Psoas muscle (tissue), 8 donors: ENCODE measurements around the gene DNAH10. TPM values are rescaled to one million over a fixed set of nuclear protein-coding genes. Genes with fewer than 3 reads are reported as not detected.

Source experiments
- ATAC-seq, 4 donors: fragments of 200-7000 bp; cut with Tn5 transposase; one replicate each; pipeline ENCODE4 v1.9.1; 2020; ENCODE audit warnings: moderate library complexity in 3 of 4, mild to moderate bottlenecking in 2 of 4
- DNase-seq, 2 donors: peaks; one replicate each; pipeline ENCODE4 v3.0.0-alpha.2; 2020
- H3K27ac ChIP-seq: fragments of 200-600 bp; one replicate; pipeline ENCODE4 v1.8.0; 2022
- H3K27me3 ChIP-seq, 3 donors: fragments of 200-600 bp in 1 of 3; one replicate each; pipeline versions ENCODE4 v1.6.1 to v1.8.0; 2013 to 2022; ENCODE audit warnings: low read length in 2 of 3, mild to moderate bottlenecking in 2 of 3, moderate library complexity in 1 of 3; ENCODE audit not compliant: insufficient read depth in 3 of 3
- H3K36me3 ChIP-seq, 2 donors: fragments of 200-600 bp in 1 of 2; one replicate each; pipeline versions ENCODE4 v1.6.1 to v1.8.0; 2013 to 2022; ENCODE audit warnings: low read depth in 1 of 2, mild to moderate bottlenecking in 1 of 2, moderate library complexity in 1 of 2; ENCODE audit not compliant: insufficient read depth in 1 of 2
- H3K4me1 ChIP-seq: fragments of 200-600 bp; one replicate; pipeline ENCODE4 v1.8.0; 2022
- H3K4me3 ChIP-seq: fragments of 200-600 bp; one replicate; pipeline ENCODE4 v1.8.0; 2022; ENCODE audit warnings: mild to moderate bottlenecking
- H3K9me3 ChIP-seq: fragments of 200-600 bp; one replicate; pipeline ENCODE4 v1.8.0; 2022
- CTCF ChIP-seq: fragments of 200-600 bp; IDR thresholded peaks from one replicate; pipeline ENCODE4 v1.8.0; 2022; ENCODE audit warnings: antibody characterized with exemption
- whole genome bisulfite sequencing, 3 donors: extraction: QIAGEN DNeasy Blood & Tissue Kit; methylation state at CpG; one replicate each; pipeline versions ENCODE4 v1.1.6 to v1.1.7; 2013; 5-methylcytosine and 5-hydroxymethylcytosine counted together
- intact Hi-C, 2 donors: fragments of 100-400 bp; cut with DNase I; formaldehyde crosslinking; loops; one replicate each; pipeline versions ENCODE4 v1.11.0 to v1.14.2; 2022
- polyA plus RNA-seq, 3 donors: library from polyadenylated mRNA; stranded (reverse); fragments of 200-250 nt; gene quantifications; one replicate each; pipeline ENCODE4 v1.2.3, GENCODE V29; 2013
- total RNA-seq, 4 donors: library from RNA; stranded (reverse); fragmentation: NEBNext Ultra II Directional in 2 of 4; extraction: Animal tissue kit (Norgen Biotek cat#: 25700) in 2 of 4; gene quantifications; one replicate each; pipeline versions ENCODE4 v1.2.1 to v1.2.4, GENCODE V29; 2021 to 2023
- donor health status: healthy with polysubstance abuse.
- donor health status: DM: no; HTN: no; CAD: no; lungs with moderate emphysema.
- donor health status: Bipolar disorder and iron deficiency.
- donor health status: healthy.
- donor health status: DM: yes; HTN: yes; CAD: no.
- donor health status: DM: no; HTN: no; CAD: no.
- donor health status: DM: no; HTN: no; CAD: no.
- donor health status: DM: yes; HTN: yes; CAD: no.

The DNAH10 gene
- total and polyA plus RNA-seq, 7 donors, result 0.01 to 0.84 (median 0.24) TPM; not detected in 1

- Histone ChIP-seq H3K27ac (no peak overlapping the region), H3K27me3 (no peaks in the 10 kb centered on the region), H3K4me3 (no peak overlapping the region), H3K4me1 (no peaks in the 10 kb centered on the region), H3K36me3 (peaks cover 0 to 83% of the 10 kb centered on the region in 2 donors), H3K9me3 (no peaks in the 10 kb centered on the region)
- intact Hi-C loops, result loop anchor here in 1 of 2 donors (10.0 kb wide), 1 partner anchor 244 kb away; no protein-coding TSS in a partner anchor
- DNase-seq, result no peak
- no peak for ATAC-seq
- WGBS, 3 donors, result 85 to 93% (median 91%) methylated on average over 2 of the region's 2 CpGs
- TF ChIP-seq CTCF, result no peak
These were observed 40.9 kb upstream of the DNAH10 start for GRCh38 chr12:123721245-123721644.

GRCh38 chr12:123723011-123723410 is 39.1 kb upstream of the DNAH10 start:
- intact Hi-C loops, result loop anchor here in 1 of 2 donors (10.0 kb wide), 1 partner anchor 242 kb away; no protein-coding TSS in a partner anchor

GRCh38 chr12:123723765-123724164 is 38.3 kb upstream of the DNAH10 start:
- Histone ChIP-seq H3K27me3 (no peaks in the 10 kb centered on the region), H3K36me3 (peaks cover 3 to 96% of the 10 kb centered on the region in 2 donors), H3K4me3 (no peak overlapping the region), H3K9me3 (no peaks in the 10 kb centered on the region), H3K4me1 (no peaks in the 10 kb centered on the region), H3K27ac (no peak overlapping the region)
- 90 to 96% (median 95%) methylated on average over 5 of the region's 5 CpGs for WGBS, 3 donors
- no peak for ATAC-seq
- DNase-seq, result no peak
- no peak for TF ChIP-seq CTCF
- intact Hi-C loops, result loop anchor here in 1 of 2 donors (10.0 kb wide), 1 partner anchor 241 kb away; no protein-coding TSS in a partner anchor

More at GRCh38 chr12:123723011-123723410, 39.1 kb upstream of the DNAH10 start:
- no peaks in the 10 kb centered on the region for H3K4me1 ChIP-seq
- no peaks in the 10 kb centered on the region for H3K27me3 ChIP-seq
- no peak overlapping the region for H3K4me3 ChIP-seq
- ATAC-seq, result no peak
- no peak overlapping the region for H3K27ac ChIP-seq
- H3K9me3 ChIP-seq, result no peaks in the 10 kb centered on the region
- no peak for DNase-seq
- WGBS, 3 donors, result 94 to 95% (median 94%) methylated on average over 8 of the region's 8 CpGs
- TF ChIP-seq CTCF, result no peak
- peaks cover 3 to 94% of the 10 kb centered on the region in 2 donors for H3K36me3 ChIP-seq

- ATAC-seq, result no peak
- 79 to 89% (median 85%) methylated on average over 2 of the region's 2 CpGs for WGBS, 3 donors
- intact Hi-C loops, result loop anchor here in 1 of 2 donors (10.0 kb wide), 1 partner anchor 239 kb away; no protein-coding TSS in a partner anchor
- no peaks in the 10 kb centered on the region for H3K9me3 ChIP-seq
- H3K27ac ChIP-seq, result no peak overlapping the region
- TF ChIP-seq CTCF, result no peak
- H3K4me1 ChIP-seq, result no peaks in the 10 kb centered on the region
- no peak overlapping the region for H3K4me3 ChIP-seq
- peaks cover 3 to 96% of the 10 kb centered on the region in 2 donors for H3K36me3 ChIP-seq
- no peak for DNase-seq
- H3K27me3 ChIP-seq, result no peaks in the 10 kb centered on the region
These were observed 35.9 kb upstream of the DNAH10 start for GRCh38 chr12:123726244-123726643.

GRCh38 chr12:123726962-123727361 is 35.1 kb upstream of the DNAH10 start:
- 66 to 74% (median 70%) methylated on average over 2 of the region's 2 CpGs for WGBS, 3 donors
- intact Hi-C loops, result loop anchor here in 1 of 2 donors (10.0 kb wide), 1 partner anchor 238 kb away; no protein-coding TSS in a partner anchor
- H3K4me3 ChIP-seq, result no peak overlapping the region
- H3K27ac ChIP-seq, result no peak overlapping the region
- no peak for DNase-seq
- H3K27me3 ChIP-seq, result no peaks in the 10 kb centered on the region
- ATAC-seq, result no peak
- H3K36me3 ChIP-seq, result peaks cover 3 to 96% of the 10 kb centered on the region in 2 donors
- no peaks in the 10 kb centered on the region for H3K4me1 ChIP-seq
- H3K9me3 ChIP-seq, result no peaks in the 10 kb centered on the region
- no peak for TF ChIP-seq CTCF
